PC-9 (cell line): ENCODE results near the gene CDK11B. TPM values are rescaled to one million over a fixed set of nuclear protein-coding genes. Genes with fewer than 3 reads are reported as not detected.
A peak's percentile ranks its signal among the peaks of the same experiment; 100 is the strongest.

Experiments
- BruUV-seq: library from RNA; stranded (reverse); fragments of 400-500 nt; replicated peaks from 2 replicates; lab custom pipeline; 2021; lab: Mats Ljungman, UMichigan
- CTCF ChIA-PET: fragments of 300-600 bp; sonication (Branson Sonifier 250); formaldehyde crosslinking; loops from one replicate; lab custom pipeline; 2022; ENCODE audit warnings: antibody characterized with exemption; lab: Charles Lee
- POLR2A ChIA-PET: fragments of 300-600 bp; sonication (Branson Sonifier 250); formaldehyde crosslinking; loops from one replicate; lab custom pipeline; 2022; ENCODE audit warnings: antibody characterized with exemption; ENCODE audit not compliant: unreplicated experiment; lab: Charles Lee
- DNase-seq, 2 experiments: peaks; one replicate each; pipeline versions ENCODE4 v3.0.0 to v3.0.0-alpha.2; 2015 to 2022; ENCODE audit warnings: mixed read lengths in 1 of 2
- H2AFZ ChIP-seq: fragments of 200-600 bp; sonication (generic); 2 replicates; pipeline ENCODE4 v1.8.1; 2017; ENCODE audit warnings: antibody characterized with exemption
- H3F3A ChIP-seq: fragments of 200-600 bp; sonication (generic); 2 replicates; pipeline ENCODE4 v1.8.1; 2017; ENCODE audit warnings: antibody characterized with exemption, mild to moderate bottlenecking, low read depth; ENCODE audit not compliant: insufficient read depth
- H3K27ac ChIP-seq: fragments of 200-600 bp; sonication (generic); 2 replicates; pipeline ENCODE4 v1.6.1; 2016; ENCODE audit warnings: mixed run types
- H3K27me3 ChIP-seq: fragments of 200-600 bp; sonication (generic); 2 replicates; pipeline ENCODE4 v1.6.1; 2016; ENCODE audit warnings: low read depth, mixed run types; ENCODE audit not compliant: insufficient read depth
- H3K36me3 ChIP-seq: fragments of 200-600 bp; sonication (generic); 2 replicates; pipeline ENCODE4 v1.6.1; 2016; ENCODE audit warnings: low read depth, mixed run types
- H3K4me1 ChIP-seq: fragments of 200-600 bp; sonication (generic); replicated peaks from 2 replicates; pipeline ENCODE4 v1.6.1; 2016; ENCODE audit warnings: mixed run types; ENCODE audit not compliant: insufficient read depth
- H3K4me2 ChIP-seq: fragments of 200-600 bp; sonication (generic); 2 replicates; pipeline ENCODE4 v1.6.1; 2017; ENCODE audit warnings: mixed run types
- H3K4me3 ChIP-seq: fragments of 200-600 bp; sonication (generic); 2 replicates; pipeline ENCODE4 v1.6.1; 2016; ENCODE audit warnings: mixed run types
- H3K79me2 ChIP-seq: fragments of 200-600 bp; sonication (generic); 2 replicates; pipeline ENCODE4 v1.6.1; 2017; ENCODE audit warnings: low read depth, mixed run types
- H3K9me2 ChIP-seq: fragments of 200-600 bp; sonication (generic); 2 replicates; pipeline ENCODE4 v1.8.1; 2017; ENCODE audit warnings: mild to moderate bottlenecking; ENCODE audit not compliant: insufficient read depth
- H3K9me3 ChIP-seq: fragments of 200-600 bp; sonication (generic); 2 replicates; pipeline ENCODE4 v1.8.1; 2016; ENCODE audit warnings: low read depth; ENCODE audit not compliant: insufficient read depth
- H4K20me1 ChIP-seq: fragments of 200-600 bp; sonication (generic); 2 replicates; pipeline ENCODE4 v1.8.1; 2017; ENCODE audit not compliant: insufficient read depth
- EZH2 ChIP-seq: fragments of 200-600 bp; sonication (generic); IDR thresholded peaks from 2 replicates; pipeline ENCODE4 v1.8.0; 2017; ENCODE audit warnings: antibody characterized with exemption, low read depth
- intact Hi-C: fragments of 100-400 bp; cut with micrococcal nuclease; formaldehyde crosslinking; loops from one replicate; pipeline ENCODE4 v1.10.0; 2022; ENCODE audit not compliant: unreplicated experiment
- total RNA-seq: library from RNA; stranded (reverse); gene quantifications from 2 replicates; pipeline ENCODE4 v1.2.3, GENCODE V29; 2021
- TF ChIP-seq, protein P1 (sequence below): fragments of 200-600 bp; sonication (generic); conservative IDR thresholded peaks from 2 replicates; pipeline ENCODE4 v1.6.1; 2017; ENCODE audit warnings: mixed run types, antibody characterized with exemption, mild to moderate bottlenecking, moderate library complexity

Gene CDK11B
- total RNA-seq, 1 experiment from 2014 or later = 21.2 TPM

DNA sequence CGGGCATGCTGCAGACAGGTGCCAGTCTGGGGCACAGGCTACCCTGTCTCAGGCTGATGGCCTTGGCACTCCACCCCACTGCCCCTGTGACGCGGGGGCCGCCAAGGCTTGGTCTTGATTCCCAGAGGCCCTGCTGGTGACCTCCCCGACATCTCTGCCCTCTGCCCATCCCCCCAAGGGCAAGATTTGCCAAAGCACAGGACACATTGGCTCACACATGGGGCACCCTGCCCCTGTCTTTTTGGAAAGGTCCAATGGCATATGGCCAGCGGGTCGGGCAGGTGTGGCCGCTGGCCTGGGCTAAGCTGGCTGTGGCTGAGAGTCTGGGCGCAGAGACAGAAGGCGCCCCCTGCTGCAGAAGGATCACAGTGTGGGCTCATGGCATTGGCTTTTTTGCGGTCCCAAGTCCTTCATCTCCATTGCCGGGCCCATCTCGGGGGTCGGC is 38.9 kb downstream of the CDK11B start:
- intact Hi-C loops = no loop called here
- TF ChIP-seq, protein P1, sequence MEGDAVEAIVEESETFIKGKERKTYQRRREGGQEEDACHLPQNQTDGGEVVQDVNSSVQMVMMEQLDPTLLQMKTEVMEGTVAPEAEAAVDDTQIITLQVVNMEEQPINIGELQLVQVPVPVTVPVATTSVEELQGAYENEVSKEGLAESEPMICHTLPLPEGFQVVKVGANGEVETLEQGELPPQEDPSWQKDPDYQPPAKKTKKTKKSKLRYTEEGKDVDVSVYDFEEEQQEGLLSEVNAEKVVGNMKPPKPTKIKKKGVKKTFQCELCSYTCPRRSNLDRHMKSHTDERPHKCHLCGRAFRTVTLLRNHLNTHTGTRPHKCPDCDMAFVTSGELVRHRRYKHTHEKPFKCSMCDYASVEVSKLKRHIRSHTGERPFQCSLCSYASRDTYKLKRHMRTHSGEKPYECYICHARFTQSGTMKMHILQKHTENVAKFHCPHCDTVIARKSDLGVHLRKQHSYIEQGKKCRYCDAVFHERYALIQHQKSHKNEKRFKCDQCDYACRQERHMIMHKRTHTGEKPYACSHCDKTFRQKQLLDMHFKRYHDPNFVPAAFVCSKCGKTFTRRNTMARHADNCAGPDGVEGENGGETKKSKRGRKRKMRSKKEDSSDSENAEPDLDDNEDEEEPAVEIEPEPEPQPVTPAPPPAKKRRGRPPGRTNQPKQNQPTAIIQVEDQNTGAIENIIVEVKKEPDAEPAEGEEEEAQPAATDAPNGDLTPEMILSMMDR = 0 out of 2 replicates have a peak, but pooled peaks have one; percentile 25
- no peak for TF ChIP-seq EZH2
- CTCF ChIA-PET = interaction anchor here (0.6 kb wide), 1 partner anchor 291 kb away, joined by 3 read pairs; no protein-coding TSS in a partner anchor
- no peak overlapping the region for H3K4me3 ChIP-seq
- no peaks in the 10 kb centered on the region; the same call in 1 of the 2 replicates for H4K20me1 ChIP-seq
- no peak overlapping the region for H2AFZ ChIP-seq
- no peaks in the 10 kb centered on the region for H3K9me2 ChIP-seq
- H3K27me3 ChIP-seq = no peaks in the 10 kb centered on the region
- no TSS peak for BruUV-seq
- POLR2A ChIA-PET = no interaction called here
- peaks cover 10% of the 10 kb centered on the region for H3K79me2 ChIP-seq
- no peak overlapping the region for H3K4me2 ChIP-seq
- peaks cover 8% of the 10 kb centered on the region; the same call in 1 of the 2 replicates for H3F3A ChIP-seq
- H3K4me1 ChIP-seq = peaks cover 8% of the 10 kb centered on the region
- H3K27ac ChIP-seq = no peak overlapping the region
- no peaks in the 10 kb centered on the region for H3K36me3 ChIP-seq
- H3K9me3 ChIP-seq = no peaks in the 10 kb centered on the region
- no peak for DNase-seq

- CTCF ChIA-PET = interaction anchor here (0.5 kb wide), 1 partner anchor 294 kb away, joined by 3 read pairs; the partner anchor contains the start of gene INTS11
- TF ChIP-seq, protein P1 = no peak
- TF ChIP-seq EZH2 = no peak
- no peak overlapping the region for H3K4me2 ChIP-seq
- no peak overlapping the region for H3K27ac ChIP-seq
- H3K4me3 ChIP-seq = no peak overlapping the region
- no peaks in the 10 kb centered on the region for H3K36me3 ChIP-seq
- H3K79me2 ChIP-seq = peaks cover 25% of the 10 kb centered on the region
- H3K4me1 ChIP-seq = peaks cover 19% of the 10 kb centered on the region
- H3K9me3 ChIP-seq = no peaks in the 10 kb centered on the region
- no peak for DNase-seq
- POLR2A ChIA-PET = no interaction called here
- peaks cover 8% of the 10 kb centered on the region for H4K20me1 ChIP-seq
- H3F3A ChIP-seq = peaks cover 16% of the 10 kb centered on the region; the same call in 1 of the 2 replicates
- H2AFZ ChIP-seq = no peak overlapping the region
- BruUV-seq = no TSS peak
- no peaks in the 10 kb centered on the region for H3K9me2 ChIP-seq
- no peaks in the 10 kb centered on the region for H3K27me3 ChIP-seq
- intact Hi-C loops = no loop called here
Measured at GRCh38 chr1:1618396-1619068, 40.3 kb downstream of the CDK11B start.

DNA sequence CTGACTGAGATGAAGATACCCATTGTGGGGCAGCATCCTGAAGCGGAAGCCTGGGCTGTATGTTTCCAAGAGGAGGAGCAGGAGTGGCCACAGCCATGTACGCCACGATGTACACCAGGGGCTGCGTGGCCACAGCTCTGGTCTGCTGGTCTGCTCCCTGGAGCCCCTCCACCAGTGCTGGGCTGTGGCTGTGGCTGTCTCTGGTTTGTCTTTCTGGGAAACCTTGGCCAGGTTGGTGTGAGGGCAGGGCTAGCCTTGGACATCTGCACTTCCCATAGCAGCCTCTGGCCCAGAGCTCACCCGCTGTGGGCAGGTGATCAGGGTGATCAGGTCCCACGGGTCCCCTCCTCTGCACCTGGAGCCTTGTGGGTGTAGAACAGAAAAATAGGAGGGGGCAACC is 40.9 kb downstream of the CDK11B start:
- POLR2A ChIA-PET = no interaction called here
- Histone ChIP-seq H3K27me3 (no peaks in the 10 kb centered on the region), H3K36me3 (no peaks in the 10 kb centered on the region), H3F3A (peaks cover 16% of the 10 kb centered on the region; the same call in 1 of the 2 replicates), H3K9me2 (no peaks in the 10 kb centered on the region), H3K27ac (no peak overlapping the region), H3K9me3 (no peaks in the 10 kb centered on the region), H2AFZ (no peak overlapping the region), H3K4me1 (peaks cover 21% of the 10 kb centered on the region), H4K20me1 (peaks cover 8% of the 10 kb centered on the region), H3K4me2 (no peak overlapping the region), H3K4me3 (no peak overlapping the region), H3K79me2 (peaks cover 29% of the 10 kb centered on the region)
- TF ChIP-seq EZH2 = no peak
- TF ChIP-seq, protein P1 = no peak
- no TSS peak for BruUV-seq
- intact Hi-C loops = no loop called here
- CTCF ChIA-PET = no interaction called here
- DNase-seq = no peak
